Mesenchymal stem cell (in vitro differentiated cells and primary cell): ENCODE measurements around the gene NACAD.

ENCODE experiments used
- DNase-seq: peaks from one replicate; pipeline ENCODE4 v3.0.0-alpha.2; 2013
- H2AFZ ChIP-seq: one replicate; pipeline ENCODE4 v1.6.1; 2013; ENCODE audit warnings: low read depth, mild to moderate bottlenecking, control low read depth, inconsistent platforms, low read length, moderate library complexity
- H2AK5ac ChIP-seq: 2 replicates; pipeline ENCODE4 v1.6.1; 2013; ENCODE audit warnings: low read length, moderate library complexity, mild to moderate bottlenecking, inconsistent platforms; ENCODE audit not compliant: severe bottlenecking
- H2BK120ac ChIP-seq: one replicate; pipeline ENCODE4 v1.6.1; 2013; ENCODE audit warnings: low read depth, mild to moderate bottlenecking, inconsistent platforms, low read length, moderate library complexity
- H2BK12ac ChIP-seq, 2 experiments: one replicate each; pipeline ENCODE4 v1.6.1; 2013; ENCODE audit warnings: inconsistent platforms in 2 of 2, low read length in 2 of 2, mild to moderate bottlenecking in 2 of 2, moderate library complexity in 2 of 2, control low read depth in 1 of 2
- H2BK15ac ChIP-seq: one replicate; pipeline ENCODE4 v1.6.1; 2013; ENCODE audit warnings: mild to moderate bottlenecking, low read depth, inconsistent platforms; ENCODE audit not compliant: poor library complexity, severe bottlenecking
- H2BK5ac ChIP-seq: 2 replicates; pipeline ENCODE4 v1.6.1; 2013; ENCODE audit warnings: low read depth, mild to moderate bottlenecking, low read length, control low read depth, inconsistent platforms; ENCODE audit not compliant: poor library complexity, severe bottlenecking
- H3K14ac ChIP-seq, 2 experiments: one replicate each; pipeline ENCODE4 v1.6.1; 2013; ENCODE audit warnings: inconsistent platforms in 2 of 2, low read length in 2 of 2, control low read depth in 1 of 2, mild to moderate bottlenecking in 1 of 2, moderate library complexity in 1 of 2
- H3K18ac ChIP-seq, 2 experiments: one replicate each; pipeline ENCODE4 v1.6.1; 2013; ENCODE audit warnings: inconsistent platforms in 2 of 2, low read length in 2 of 2, control low read depth in 1 of 2, low read depth in 1 of 2, mild to moderate bottlenecking in 1 of 2
- H3K23ac ChIP-seq, 2 experiments: one replicate each; pipeline ENCODE4 v1.6.1; 2013; ENCODE audit warnings: inconsistent platforms in 2 of 2, low read length in 2 of 2, mild to moderate bottlenecking in 2 of 2, moderate library complexity in 2 of 2, control low read depth in 1 of 2
- H3K27ac ChIP-seq: 2 replicates; pipeline ENCODE4 v1.5.1; 2013; ENCODE audit warnings: mild to moderate bottlenecking, moderate library complexity, low read length, control low read depth, inconsistent platforms; ENCODE audit not compliant: poor library complexity, severe bottlenecking
- H3K27me3 ChIP-seq, 2 experiments: 2 replicates each; pipeline versions ENCODE4 v1.6.1 to v1.7.0; 2013; ENCODE audit warnings: low read length in 2 of 2, mild to moderate bottlenecking in 2 of 2, moderate library complexity in 2 of 2, control low read depth in 1 of 2, inconsistent platforms in 1 of 2; ENCODE audit not compliant: control insufficient read depth in 1 of 2, insufficient read depth in 1 of 2
- H3K36me3 ChIP-seq, 2 experiments: 2 replicates each; pipeline versions ENCODE4 v1.6.1 to v1.7.0; 2013; ENCODE audit warnings: low read length in 2 of 2, control low read depth in 1 of 2, inconsistent platforms in 1 of 2, low read depth in 1 of 2, mild to moderate bottlenecking in 1 of 2; ENCODE audit not compliant: insufficient read depth in 2 of 2, control insufficient read depth in 1 of 2
- H3K4ac ChIP-seq, 2 experiments: one replicate each; pipeline ENCODE4 v1.6.1; 2013; ENCODE audit warnings: inconsistent platforms in 2 of 2, low read length in 2 of 2, mild to moderate bottlenecking in 2 of 2, moderate library complexity in 2 of 2, control low read depth in 1 of 2, low read depth in 1 of 2
- H3K4me1 ChIP-seq: 2 replicates; pipeline ENCODE4 v1.6.1; 2013; ENCODE audit warnings: low read depth, low read length, control low read depth; ENCODE audit not compliant: control insufficient read depth, insufficient read depth
- H3K4me2 ChIP-seq: 2 replicates; pipeline ENCODE4 v1.6.1; 2013; ENCODE audit warnings: low read length, mild to moderate bottlenecking, inconsistent platforms; ENCODE audit not compliant: poor library complexity, severe bottlenecking
- H3K4me3 ChIP-seq, 2 experiments: 2 replicates each; pipeline versions ENCODE4 v1.5.1 to v1.7.0; 2013; ENCODE audit warnings: low read length in 2 of 2, mild to moderate bottlenecking in 2 of 2, control low read depth in 1 of 2, low read depth in 1 of 2; ENCODE audit not compliant: insufficient read depth in 1 of 2
- H3K79me1 ChIP-seq: replicated peaks from 2 replicates; pipeline ENCODE4 v1.6.1; 2013; ENCODE audit warnings: mild to moderate bottlenecking, control low read depth, low read length, inconsistent platforms; ENCODE audit not compliant: poor library complexity, severe bottlenecking
- H3K9ac ChIP-seq: 2 replicates; pipeline ENCODE4 v1.7.0; 2013; ENCODE audit warnings: mild to moderate bottlenecking, low read length, moderate library complexity
- H3K9me3 ChIP-seq: 2 replicates; pipeline ENCODE4 v1.7.0; 2013; ENCODE audit warnings: mild to moderate bottlenecking, low read length; ENCODE audit not compliant: control insufficient read depth
- H4K8ac ChIP-seq: one replicate; pipeline ENCODE4 v1.6.1; 2013; ENCODE audit warnings: inconsistent platforms, mild to moderate bottlenecking, low read length, moderate library complexity
- H4K91ac ChIP-seq: one replicate; pipeline ENCODE4 v1.6.1; 2013; ENCODE audit warnings: mild to moderate bottlenecking, low read length, inconsistent platforms
- WGBS: methylation state at CpG from one replicate; pipeline ENCODE4 v1.1.7; 2013; ENCODE audit warnings: mixed read lengths; 5-methylcytosine and 5-hydroxymethylcytosine counted together

NACAD gene

DNA sequence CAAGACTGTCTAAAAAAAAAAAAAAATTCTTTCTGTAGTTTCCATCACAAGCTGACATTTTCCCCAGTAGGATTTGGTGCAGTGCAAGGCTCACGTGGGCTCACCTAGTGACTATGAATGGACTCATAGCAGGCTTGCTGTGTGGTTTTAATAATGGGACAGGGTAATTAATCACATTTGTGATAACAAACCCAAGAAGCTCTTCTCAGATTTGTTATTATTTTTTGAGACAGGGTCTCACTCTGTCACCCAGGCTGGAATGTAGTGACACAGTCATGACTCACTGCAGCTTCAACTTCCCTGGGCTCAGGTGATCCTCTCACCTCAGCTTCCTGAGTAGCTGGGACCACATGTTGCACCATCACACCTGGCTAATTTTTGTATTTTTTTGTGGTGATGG, 40.0 kb downstream of the NACAD start:
- no peak overlapping the region for H2BK12ac ChIP-seq
- 75% methylated on average over 1 of the region's 1 CpG for WGBS
- peaks cover 18 to 81% of the 10 kb centered on the region in 2 experiments for H3K36me3 ChIP-seq
- H3K4ac ChIP-seq = no peak overlapping the region
- no peak overlapping the region for H2BK15ac ChIP-seq
- H4K91ac ChIP-seq = no peak overlapping the region
- no peaks in the 10 kb centered on the region for H3K9me3 ChIP-seq
- H4K8ac ChIP-seq = no peak overlapping the region
- H2AFZ ChIP-seq = no peak overlapping the region
- H3K23ac ChIP-seq = no peak overlapping the region
- DNase-seq = no peak
- H3K14ac ChIP-seq = no peak overlapping the region
- no peak overlapping the region for H3K9ac ChIP-seq
- no peak overlapping the region for H3K4me2 ChIP-seq
- H2BK5ac ChIP-seq = no peak overlapping the region
- H3K27ac ChIP-seq = no peak overlapping the region
- no peaks in the 10 kb centered on the region for H3K27me3 ChIP-seq
- no peak overlapping the region for H2AK5ac ChIP-seq
- peaks cover 2% of the 10 kb centered on the region for H3K4me1 ChIP-seq
- no peak overlapping the region for H3K4me3 ChIP-seq
- no peak overlapping the region for H2BK120ac ChIP-seq
- no peak overlapping the region for H3K18ac ChIP-seq
- H3K79me1 ChIP-seq = peaks cover 28% of the 10 kb centered on the region

DNA sequence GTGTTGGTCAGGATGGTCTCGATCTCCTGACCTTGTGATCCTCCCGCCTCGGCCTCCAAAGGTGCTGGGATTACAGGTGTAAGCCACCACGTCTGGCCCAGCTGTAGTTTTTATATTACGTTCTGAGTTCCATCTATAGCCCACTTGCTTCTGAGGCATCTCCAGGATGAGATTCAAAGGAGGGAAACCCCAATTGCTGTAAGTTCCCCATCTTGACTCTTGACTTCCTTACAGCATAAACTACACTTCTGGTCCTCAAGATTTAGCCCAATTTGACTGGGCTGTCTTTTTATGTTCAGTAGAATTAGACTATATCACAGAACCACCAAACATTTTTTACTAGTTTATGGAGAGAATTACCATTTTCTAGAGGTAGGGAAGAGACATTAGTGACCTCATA, 44.4 kb downstream of the NACAD start:
- no peak overlapping the region for H3K4me3 ChIP-seq
- no peaks in the 10 kb centered on the region for H3K9me3 ChIP-seq
- H3K18ac ChIP-seq = no peak overlapping the region
- 86% methylated on average over 5 of the region's 5 CpGs for WGBS
- H3K23ac ChIP-seq = no peak overlapping the region
- no peak overlapping the region for H3K14ac ChIP-seq
- H2BK15ac ChIP-seq = no peak overlapping the region
- H2BK12ac ChIP-seq = no peak overlapping the region
- H2AK5ac ChIP-seq = no peak overlapping the region
- no peak overlapping the region for H4K8ac ChIP-seq
- H4K91ac ChIP-seq = no peak overlapping the region
- H2BK120ac ChIP-seq = no peak overlapping the region
- DNase-seq = no peak
- no peak overlapping the region for H3K9ac ChIP-seq
- H3K79me1 ChIP-seq = peaks cover 26% of the 10 kb centered on the region
- H2AFZ ChIP-seq = no peak overlapping the region
- H3K36me3 ChIP-seq = peaks cover 16 to 86% of the 10 kb centered on the region in 2 experiments
- H2BK5ac ChIP-seq = no peak overlapping the region
- H3K27me3 ChIP-seq = no peaks in the 10 kb centered on the region
- H3K4ac ChIP-seq = no peak overlapping the region
- no peak overlapping the region for H3K4me2 ChIP-seq
- H3K27ac ChIP-seq = no peak overlapping the region
- H3K4me1 ChIP-seq = peaks cover 2% of the 10 kb centered on the region

DNA sequence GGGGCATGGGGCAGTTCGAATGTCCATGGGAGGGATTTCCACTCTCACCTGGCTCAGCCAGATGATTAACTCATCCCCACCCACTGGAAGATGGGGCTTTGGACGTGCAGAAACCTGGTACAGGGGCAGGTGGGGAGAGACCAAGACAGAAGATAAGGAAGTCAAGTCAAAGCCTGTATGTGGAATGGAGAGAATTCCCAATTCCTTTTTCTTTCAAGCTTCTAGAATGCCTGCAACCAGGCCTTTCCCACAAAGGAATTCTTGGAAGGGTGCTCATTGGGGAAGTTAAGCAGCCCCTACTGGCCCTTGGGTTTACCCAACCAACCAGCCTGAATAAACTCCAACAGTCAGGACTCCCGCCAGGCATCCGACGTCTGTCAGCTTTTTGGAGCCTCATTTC, 49.7 kb downstream of the NACAD start:
- Histone ChIP-seq H2AK5ac (no peak overlapping the region), H3K14ac (no peak overlapping the region), H4K8ac (no peak overlapping the region), H3K9me3 (no peaks in the 10 kb centered on the region), H3K9ac (no peak overlapping the region), H3K27me3 (no peaks in the 10 kb centered on the region), H2AFZ (no peak overlapping the region), H3K4me1 (no peaks in the 10 kb centered on the region), H3K27ac (no peak overlapping the region), H3K18ac (no peak overlapping the region), H2BK15ac (no peak overlapping the region), H2BK120ac (no peak overlapping the region), H3K4me2 (no peak overlapping the region), H3K4ac (no peak overlapping the region), H3K36me3 (peaks cover 23 to 56% of the 10 kb centered on the region in 2 experiments), H4K91ac (no peak overlapping the region), H3K79me1 (peaks cover 48% of the 10 kb centered on the region), H3K23ac (no peak overlapping the region), H2BK5ac (no peak overlapping the region), H3K4me3 (no peak overlapping the region), H2BK12ac (no peak overlapping the region)
- 96% methylated on average over 3 of the region's 5 CpGs for WGBS
- DNase-seq = no peak

DNA sequence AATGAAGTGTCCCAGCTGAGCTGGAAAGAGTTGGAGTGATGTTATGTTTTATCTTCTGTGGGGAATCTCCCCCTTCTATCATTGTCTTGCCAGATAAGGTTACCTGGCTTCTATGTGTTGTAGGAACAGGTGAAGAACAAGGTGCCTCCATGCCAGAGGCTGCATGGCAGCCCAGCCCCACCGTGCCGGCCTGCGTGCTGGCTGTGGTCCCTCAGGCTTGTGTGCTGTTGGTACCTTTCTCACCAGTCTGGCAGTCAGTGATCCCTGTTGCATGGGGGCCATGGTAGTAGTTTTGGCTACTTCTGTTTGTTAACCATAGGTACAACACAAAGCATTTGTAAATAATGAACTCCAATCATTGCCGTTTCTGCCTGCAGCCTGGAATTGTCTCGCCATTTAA, 50.9 kb downstream of the NACAD start:
- Histone ChIP-seq H3K4me1 (peaks cover 9% of the 10 kb centered on the region), H3K4me2 (no peak overlapping the region), H3K9me3 (no peaks in the 10 kb centered on the region), H3K18ac (no peak overlapping the region), H3K4me3 (no peak overlapping the region), H3K36me3 (peaks cover 23 to 44% of the 10 kb centered on the region in 2 experiments), H2BK5ac (no peak overlapping the region), H2BK12ac (no peak overlapping the region), H2AFZ (no peak overlapping the region), H3K9ac (no peak overlapping the region), H3K23ac (no peak overlapping the region), H2BK120ac (no peak overlapping the region), H4K91ac (no peak overlapping the region), H2BK15ac (no peak overlapping the region), H3K27ac (no peak overlapping the region), H3K27me3 (no peaks in the 10 kb centered on the region), H3K14ac (no peak overlapping the region), H3K4ac (no peak overlapping the region), H3K79me1 (peaks cover 45% of the 10 kb centered on the region), H2AK5ac (no peak overlapping the region), H4K8ac (peak overlapping the region; percentile 77)
- DNase-seq = no peak
- WGBS = 98% methylated on average over 5 of the region's 5 CpGs
